H9 (cell line): Measurements from ENCODE around the gene SPATA20. TPM values are rescaled to one million over a fixed set of nuclear protein-coding genes. Genes with fewer than 3 reads are reported as not detected.

Source experiments
- DNase-seq: peaks from one replicate; pipeline ENCODE4 v3.0.0-alpha.2; 2017
- H2AFZ ChIP-seq: one replicate; pipeline ENCODE4 v1.6.1; 2013; ENCODE audit warnings: mild to moderate bottlenecking, low read length, control low read depth, moderate library complexity
- H2AK5ac ChIP-seq: 2 replicates; pipeline ENCODE4 v1.6.1; 2013; ENCODE audit warnings: low read length, control low read depth, mixed read lengths; ENCODE audit not compliant: insufficient read length
- H2BK120ac ChIP-seq: one replicate; pipeline ENCODE4 v1.6.1; 2013; ENCODE audit warnings: low read depth, mild to moderate bottlenecking, low read length, control low read depth, inconsistent platforms; ENCODE audit not compliant: poor library complexity, severe bottlenecking
- H2BK12ac ChIP-seq: 2 replicates; pipeline ENCODE4 v1.6.1; 2013; ENCODE audit warnings: low read length, control low read depth, mixed read lengths, low read depth; ENCODE audit not compliant: insufficient read length
- H2BK15ac ChIP-seq: 2 replicates; pipeline ENCODE4 v1.6.1; 2013; ENCODE audit warnings: low read depth, low read length, control low read depth
- H2BK20ac ChIP-seq: one replicate; pipeline ENCODE4 v1.6.1; 2013; ENCODE audit warnings: low read depth, mild to moderate bottlenecking, low read length, control low read depth, inconsistent platforms; ENCODE audit not compliant: poor library complexity, severe bottlenecking
- H2BK5ac ChIP-seq: 2 replicates; pipeline ENCODE4 v1.6.1; 2013; ENCODE audit warnings: low read length, control low read depth, mixed read lengths; ENCODE audit not compliant: insufficient read length
- H3K14ac ChIP-seq: 2 replicates; pipeline ENCODE4 v1.6.1; 2013; ENCODE audit warnings: low read length, control low read depth; ENCODE audit not compliant: insufficient read depth
- H3K18ac ChIP-seq: 2 replicates; pipeline ENCODE4 v1.6.1; 2013; ENCODE audit warnings: low read depth, mild to moderate bottlenecking, mixed read lengths, low read length, control low read depth; ENCODE audit not compliant: insufficient read length
- H3K23ac ChIP-seq: 2 replicates; pipeline ENCODE4 v1.6.1; 2013; ENCODE audit warnings: low read length, control low read depth, mixed read lengths, low read depth; ENCODE audit not compliant: insufficient read length
- H3K23me2 ChIP-seq: 2 replicates; pipeline ENCODE4 v1.6.1; 2013; ENCODE audit warnings: low read depth, mild to moderate bottlenecking, mixed read lengths, low read length, control low read depth; ENCODE audit not compliant: insufficient read length, poor library complexity, severe bottlenecking
- H3K27ac ChIP-seq: 2 replicates; pipeline ENCODE4 v1.5.1; 2013; ENCODE audit warnings: low read length, control low read depth, mixed read lengths, low read depth; ENCODE audit not compliant: insufficient read length
- H3K27me3 ChIP-seq: 2 replicates; pipeline ENCODE4 v1.6.1; 2013; ENCODE audit warnings: low read length, control low read depth, inconsistent platforms; ENCODE audit not compliant: insufficient read depth
- H3K4ac ChIP-seq: 2 replicates; pipeline ENCODE4 v1.6.1; 2013; ENCODE audit warnings: low read depth, mild to moderate bottlenecking, control low read depth, inconsistent platforms, low read length, moderate library complexity
- H3K4me1 ChIP-seq: 2 replicates; pipeline ENCODE4 v1.6.1; 2013; ENCODE audit warnings: low read length, control low read depth, inconsistent platforms; ENCODE audit not compliant: insufficient read depth
- H3K4me2 ChIP-seq: 2 replicates; pipeline ENCODE4 v1.6.1; 2013; ENCODE audit warnings: low read length, control low read depth, mixed read lengths; ENCODE audit not compliant: insufficient read length, insufficient read depth
- H3K56ac ChIP-seq: 2 replicates; pipeline ENCODE4 v1.6.1; 2013; ENCODE audit warnings: low read depth, mild to moderate bottlenecking, mixed read lengths, low read length, control low read depth; ENCODE audit not compliant: insufficient read length
- H3K79me1 ChIP-seq: 2 replicates; pipeline ENCODE4 v1.6.1; 2013; ENCODE audit warnings: low read depth, mild to moderate bottlenecking, moderate library complexity, low read length, control low read depth, inconsistent platforms; ENCODE audit not compliant: insufficient read depth, poor library complexity, severe bottlenecking
- H3K79me2 ChIP-seq: 2 replicates; pipeline ENCODE4 v1.6.1; 2013; ENCODE audit warnings: low read length, control low read depth, inconsistent platforms; ENCODE audit not compliant: insufficient read depth
- H3K9ac ChIP-seq: 2 replicates; pipeline ENCODE4 v1.6.1; 2013; ENCODE audit warnings: low read length, control low read depth, mixed read lengths; ENCODE audit not compliant: insufficient read length; ENCODE audit errors: extremely low read depth
- H3K9me3 ChIP-seq: one replicate; pipeline ENCODE4 v1.6.1; 2013; ENCODE audit warnings: low read depth, low read length, inconsistent platforms; ENCODE audit not compliant: control insufficient read depth
- H3T11ph ChIP-seq: one replicate; pipeline ENCODE4 v1.6.1; 2013; ENCODE audit warnings: mild to moderate bottlenecking, low read length, control low read depth, inconsistent platforms
- H4K20me1 ChIP-seq: one replicate; pipeline ENCODE4 v1.6.1; 2013; ENCODE audit not compliant: control insufficient read depth, insufficient read length, insufficient read depth
- H4K5ac ChIP-seq: 2 replicates; pipeline ENCODE4 v1.6.1; 2013; ENCODE audit warnings: low read depth, mild to moderate bottlenecking, mixed read lengths, low read length, control low read depth; ENCODE audit not compliant: insufficient read length
- H4K8ac ChIP-seq: replicated peaks from 2 replicates; pipeline ENCODE4 v1.6.1; 2013; ENCODE audit warnings: low read length, control low read depth, mixed read lengths, low read depth; ENCODE audit not compliant: insufficient read length
- H4K91ac ChIP-seq: 2 replicates; pipeline ENCODE4 v1.6.1; 2013; ENCODE audit warnings: low read depth, mild to moderate bottlenecking, moderate library complexity, mixed read lengths, low read length, control low read depth; ENCODE audit not compliant: insufficient read length
- H3K27ac Mint-ChIP-seq, 3 experiments: 2 replicates in 2 of 3; 3 replicates in 1 of 3; pipeline ENCODE4 v1.8.0; 2020 to 2021; ENCODE audit warnings: mixed read lengths in 3 of 3, mild to moderate bottlenecking in 1 of 3, moderate library complexity in 1 of 3
- H3K27me3 Mint-ChIP-seq: 2 replicates; pipeline ENCODE4 v1.8.0; 2021; ENCODE audit warnings: low read depth, mild to moderate bottlenecking, moderate library complexity, mixed read lengths
- H3K36me3 Mint-ChIP-seq, 3 experiments: 2 replicates in 2 of 3; 3 replicates in 1 of 3; pipeline ENCODE4 v1.8.0; 2020 to 2021; ENCODE audit warnings: low read depth in 3 of 3, mixed read lengths in 3 of 3; ENCODE audit not compliant: insufficient read depth in 1 of 3
- H3K4me1 Mint-ChIP-seq, 2 experiments: 2 replicates each; pipeline ENCODE4 v1.8.0; 2020; ENCODE audit warnings: mixed read lengths in 2 of 2
- H3K4me3 Mint-ChIP-seq, 2 experiments: 2 replicates in 1 of 2; 3 replicates in 1 of 2; pipeline ENCODE4 v1.8.0; 2020 to 2021; ENCODE audit warnings: mild to moderate bottlenecking in 2 of 2, mixed read lengths in 2 of 2, moderate library complexity in 1 of 2
- H3K9me3 Mint-ChIP-seq, 2 experiments: 2 replicates in 1 of 2; 3 replicates in 1 of 2; pipeline ENCODE4 v1.8.0; 2020; ENCODE audit warnings: mild to moderate bottlenecking in 2 of 2, mixed read lengths in 2 of 2, moderate library complexity in 1 of 2
- CTCF ChIP-seq: fragments of 200-600 bp; sonication (generic); conservative IDR thresholded peaks from 3 replicates; pipeline ENCODE4 v1.8.0; 2021; ENCODE audit warnings: antibody characterized with exemption, mild to moderate bottlenecking
- WGBS: extraction: QIAGEN DNeasy Blood & Tissue Kit; methylation state at CpG from one replicate; pipeline ENCODE4 v1.1.7; 2013; ENCODE audit warnings: missing lambda C conversion rate, low lambda C conversion rate, mixed read lengths; ENCODE audit not compliant: insufficient read length; ENCODE audit errors: extremely low coverage; 5-methylcytosine and 5-hydroxymethylcytosine counted together
- total RNA-seq: library from RNA; stranded (reverse); gene quantifications from 2 replicates; pipeline ENCODE4 v1.2.1, GENCODE V29; 2021

SPATA20 gene
- total RNA-seq, 1 experiment from 2014 or later, result 23.9 TPM

- no peak overlapping the region for H3K9ac ChIP-seq
- no peaks in the 10 kb centered on the region for H3K9me3 ChIP-seq
- no peak overlapping the region for H2BK15ac ChIP-seq
- H3K4ac ChIP-seq, result no peak overlapping the region
- Mint-ChIP-seq H3K9me3 (no peaks in the 10 kb centered on the region), H3K4me1 (peaks cover 31 to 34% of the 10 kb centered on the region in 2 experiments), H3K27ac (no peak overlapping the region), H3K36me3 (no peaks in the 10 kb centered on the region), H3K4me3 (no peak overlapping the region), H3K27me3 (peaks cover 34% of the 10 kb centered on the region)
- no peak overlapping the region for H2AK5ac ChIP-seq
- no peak overlapping the region for H3K23ac ChIP-seq
- no CpG with 5 or more reads among the region's 7 CpGs for WGBS
- no peaks in the 10 kb centered on the region for H4K20me1 ChIP-seq
- no peaks in the 10 kb centered on the region for H3K79me1 ChIP-seq
- TF ChIP-seq CTCF, result no peak
- peaks cover 2% of the 10 kb centered on the region; the same call in 1 of the 2 replicates for H3K4me1 ChIP-seq
- no peak overlapping the region for H2BK20ac ChIP-seq
- H3K14ac ChIP-seq, result no peak overlapping the region
- no peak overlapping the region for H3K27ac ChIP-seq
- no peak overlapping the region for H3K4me2 ChIP-seq
- peaks cover 8% of the 10 kb centered on the region for H3K23me2 ChIP-seq
- no peak overlapping the region for H2BK12ac ChIP-seq
- H2AFZ ChIP-seq, result no peak overlapping the region
- no peak overlapping the region for H3K56ac ChIP-seq
- no peak overlapping the region for H2BK120ac ChIP-seq
- no peaks in the 10 kb centered on the region for H3K79me2 ChIP-seq
- H3K27me3 ChIP-seq, result no peaks in the 10 kb centered on the region; the same call in 1 of the 2 replicates
- no peak overlapping the region for H4K91ac ChIP-seq
- no peak overlapping the region for H2BK5ac ChIP-seq
- H3T11ph ChIP-seq, result no peak overlapping the region
- no peak overlapping the region for H3K18ac ChIP-seq
- no peak overlapping the region for H4K5ac ChIP-seq
- no peak for DNase-seq
- no peak overlapping the region for H4K8ac ChIP-seq
Observed at GRCh38 chr17:50544516-50544915, 2.5 kb upstream of the SPATA20 start.
